Right renal cortex interstitium (tissue), 3 donors: ENCODE measurements around the gene MDM4. TPM values are rescaled to one million over a fixed set of nuclear protein-coding genes. Genes with fewer than 3 reads are reported as not detected.

Experiments used
- DNase-seq, 3 donors: peaks; one replicate each; pipeline ENCODE4 v3.0.0-alpha.2; 2013; ENCODE audit warnings: low read depth in 3 of 3, low spot score in 2 of 3
- polyA plus RNA-seq, 3 donors: library from polyadenylated mRNA; unstranded; fragments of 120-200 nt; gene quantifications; one replicate each; pipeline ENCODE4 v1.2.1, GENCODE V29; 2013; ENCODE audit not compliant: insufficient read length in 3 of 3

Gene MDM4
- polyA plus RNA-seq, 3 donors, result 22.0 to 26.6 (median 25.0) TPM

- DNase-seq, result no peak
These were observed 24.6 kb upstream of the MDM4 start for GRCh38 chr1:204491655-204492054.

GRCh38 chr1:204493145-204493983 lies 22.8 kb upstream of the MDM4 start:
- DNase-seq, result no peak

GRCh38 chr1:204493984-204494280 lies 22.3 kb upstream of the MDM4 start:
- DNase-seq, result no peak

GRCh38 chr1:204494281-204495077 lies 21.7 kb upstream of the MDM4 start, which contains the start of gene PIK3C2B:
PIK3C2B (minus strand) TSS chr1:204494805; CDS start chr1:204469802, 25,003 bp downstream.
- no peak for DNase-seq

- no peak for DNase-seq
These were observed 21.0 kb upstream of the MDM4 start for GRCh38 chr1:204495078-204495753.

GRCh38 chr1:204495777-204496176 lies 20.4 kb upstream of the MDM4 start:
- DNase-seq, result no peak

GRCh38 chr1:204498981-204499380 lies 17.2 kb upstream of the MDM4 start:
- DNase-seq, result no peak

- no peak for DNase-seq
These were observed 16.4 kb upstream of the MDM4 start for GRCh38 chr1:204499511-204500468.

- DNase-seq, result no peak
These were observed 14.0 kb upstream of the MDM4 start for GRCh38 chr1:204502241-204502640.

- DNase-seq, result no peak
These were observed 12.9 kb upstream of the MDM4 start for GRCh38 chr1:204503122-204503912.

GRCh38 chr1:204503913-204504519 lies 12.2 kb upstream of the MDM4 start:
- no peak for DNase-seq

- DNase-seq, result no peak
These were observed 10.5 kb upstream of the MDM4 start for GRCh38 chr1:204505674-204506200.

GRCh38 chr1:204506201-204506968 lies 9.8 kb upstream of the MDM4 start:
- DNase-seq, result peak; percentile 74 to 83 (median 80)

GRCh38 chr1:204506969-204507316 lies 9.3 kb upstream of the MDM4 start:
- DNase-seq, result peak; percentile 94 to 99 (median 96)

- DNase-seq, result peak in 1 of 3 donors; percentile 59
These were observed 8.7 kb upstream of the MDM4 start for GRCh38 chr1:204507317-204508105.

- no peak for DNase-seq
These were observed 7.0 kb upstream of the MDM4 start for GRCh38 chr1:204509186-204509635.

- no peak for DNase-seq
These were observed 4.8 kb upstream of the MDM4 start for GRCh38 chr1:204511366-204511765.
